HepG2 (cell line): ENCODE data around the gene TSPAN11.

Experiments used
- EP300 ChIP-seq, 3 experiments: sonication (generic) in 1 of 3; formaldehyde crosslinking in 1 of 3; IDR thresholded peaks; 2 replicates each; pipeline versions ENCODE4 v1.5.1 to v1.6.1; 2011 to 2020; ENCODE audit warnings: low read depth in 2 of 3, low read length in 2 of 3, borderline replicate concordance in 1 of 3, improper control_type of control experiment in 1 of 3, mild to moderate bottlenecking in 1 of 3, missing genetic modification reagents in 1 of 3, moderate library complexity in 1 of 3
- GFI1 ChIP-seq: sonication (generic); formaldehyde crosslinking; IDR thresholded peaks from 2 replicates; pipeline ENCODE4 v1.5.0; 2020; ENCODE audit warnings: missing genetic modification reagents, mild to moderate bottlenecking, borderline replicate concordance
- POLR2A ChIP-seq, 2 experiments: IDR thresholded peaks; 2 replicates each; pipeline ENCODE4 v1.6.1; 2011; ENCODE audit warnings: low read depth in 2 of 2, low read length in 2 of 2, mild to moderate bottlenecking in 1 of 2, moderate library complexity in 1 of 2; ENCODE audit not compliant: insufficient read depth in 1 of 2
- SMAD3 ChIP-seq: sonication (generic); formaldehyde crosslinking; IDR thresholded peaks from 2 replicates; pipeline ENCODE4 v1.4.0; 2020; ENCODE audit warnings: missing genetic modification reagents
- THAP9 ChIP-seq: sonication (generic); formaldehyde crosslinking; IDR thresholded peaks from 2 replicates; pipeline ENCODE4; 2020; ENCODE audit warnings: missing genetic modification reagents, mild to moderate bottlenecking, borderline replicate concordance
- TF ChIP-seq, protein P1 (sequence below): sonication (generic); IDR thresholded peaks from 2 replicates; pipeline ENCODE4 v1.6.1; 2016; ENCODE audit warnings: low read depth, borderline replicate concordance
- TF ChIP-seq, protein P2 (sequence below): sonication (generic); formaldehyde crosslinking; IDR thresholded peaks from 2 replicates; pipeline ENCODE4 v1.9.0; 2021; ENCODE audit warnings: missing genetic modification reagents, borderline replicate concordance

DNA sequence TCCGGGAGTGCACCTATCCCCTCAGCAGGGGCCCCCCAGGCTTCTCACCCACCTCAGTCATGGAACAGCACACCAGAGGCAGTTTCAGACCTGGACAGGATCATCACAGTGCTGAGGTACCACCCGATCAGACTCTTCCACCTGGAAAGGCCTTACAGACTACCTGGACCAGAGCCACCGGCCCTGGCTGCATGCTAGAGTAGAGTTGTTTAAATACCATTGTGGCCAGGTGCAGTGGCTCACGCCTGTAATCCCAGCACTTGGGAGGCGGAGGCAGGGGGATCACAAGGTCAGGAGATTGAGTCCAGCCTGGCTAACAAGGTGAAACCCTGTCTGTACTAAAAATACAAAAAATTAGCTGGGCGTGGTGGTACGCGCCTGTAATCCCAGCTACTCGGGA is 61.5 kb downstream of the TSPAN11 start:
- TF ChIP-seq, protein P1, sequence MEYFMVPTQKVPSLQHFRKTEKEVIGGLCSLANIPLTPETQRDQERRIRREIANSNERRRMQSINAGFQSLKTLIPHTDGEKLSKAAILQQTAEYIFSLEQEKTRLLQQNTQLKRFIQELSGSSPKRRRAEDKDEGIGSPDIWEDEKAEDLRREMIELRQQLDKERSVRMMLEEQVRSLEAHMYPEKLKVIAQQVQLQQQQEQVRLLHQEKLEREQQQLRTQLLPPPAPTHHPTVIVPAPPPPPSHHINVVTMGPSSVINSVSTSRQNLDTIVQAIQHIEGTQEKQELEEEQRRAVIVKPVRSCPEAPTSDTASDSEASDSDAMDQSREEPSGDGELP, result no peak
- TF ChIP-seq SMAD3 (CRISPR knock-in tag) (no peak), EP300 (IDR thresholded peaks at IDR 0.05; ENCODE audit: low read depth in 2 of 2, low read length in 2 of 2) (no peak), EP300 (CRISPR knock-in tag; IDR thresholded peaks at IDR 0.05; ENCODE audit: borderline replicate concordance) (no peak), GFI1 (CRISPR knock-in tag) (no peak), POLR2A (IDR thresholded peaks at IDR 0.05; ENCODE audit: insufficient read depth in 1 of 2, low read depth in 2 of 2, low read length in 2 of 2) (no peak), THAP9 (CRISPR knock-in tag) (no peak)
- TF ChIP-seq, protein P2, sequence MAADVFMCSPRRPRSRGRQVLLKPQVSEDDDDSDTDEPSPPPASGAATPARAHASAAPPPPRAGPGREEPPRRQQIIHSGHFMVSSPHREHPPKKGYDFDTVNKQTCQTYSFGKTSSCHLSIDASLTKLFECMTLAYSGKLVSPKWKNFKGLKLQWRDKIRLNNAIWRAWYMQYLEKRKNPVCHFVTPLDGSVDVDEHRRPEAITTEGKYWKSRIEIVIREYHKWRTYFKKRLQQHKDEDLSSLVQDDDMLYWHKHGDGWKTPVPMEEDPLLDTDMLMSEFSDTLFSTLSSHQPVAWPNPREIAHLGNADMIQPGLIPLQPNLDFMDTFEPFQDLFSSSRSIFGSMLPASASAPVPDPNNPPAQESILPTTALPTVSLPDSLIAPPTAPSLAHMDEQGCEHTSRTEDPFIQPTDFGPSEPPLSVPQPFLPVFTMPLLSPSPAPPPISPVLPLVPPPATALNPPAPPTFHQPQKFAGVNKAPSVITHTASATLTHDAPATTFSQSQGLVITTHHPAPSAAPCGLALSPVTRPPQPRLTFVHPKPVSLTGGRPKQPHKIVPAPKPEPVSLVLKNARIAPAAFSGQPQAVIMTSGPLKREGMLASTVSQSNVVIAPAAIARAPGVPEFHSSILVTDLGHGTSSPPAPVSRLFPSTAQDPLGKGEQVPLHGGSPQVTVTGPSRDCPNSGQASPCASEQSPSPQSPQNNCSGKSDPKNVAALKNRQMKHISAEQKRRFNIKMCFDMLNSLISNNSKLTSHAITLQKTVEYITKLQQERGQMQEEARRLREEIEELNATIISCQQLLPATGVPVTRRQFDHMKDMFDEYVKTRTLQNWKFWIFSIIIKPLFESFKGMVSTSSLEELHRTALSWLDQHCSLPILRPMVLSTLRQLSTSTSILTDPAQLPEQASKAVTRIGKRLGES (CRISPR knock-in tag), result no peak
